OCI-LY7 (cell line): ENCODE data around the gene C1GALT1. TPM values are rescaled to one million over a fixed set of nuclear protein-coding genes. Genes with fewer than 3 reads are reported as not detected.

Experiments used
- BruUV-seq: library from RNA; stranded (reverse); fragments of 400-500 nt; replicated peaks from 2 replicates; lab custom pipeline; 2021; lab: Mats Ljungman, UMichigan
- CTCF ChIA-PET: fragments of 300-600 bp; sonication (Branson Sonifier 250); formaldehyde crosslinking; loops from one replicate; lab custom pipeline; 2022; ENCODE audit warnings: antibody characterized with exemption; ENCODE audit not compliant: unreplicated experiment; lab: Charles Lee
- POLR2A ChIA-PET: fragments of 300-600 bp; sonication (Branson Sonifier 250); formaldehyde crosslinking; loops from one replicate; lab custom pipeline; 2022; ENCODE audit warnings: antibody characterized with exemption; lab: Charles Lee
- DNase-seq: peaks from one replicate; pipeline ENCODE4 v3.0.0-alpha.2; 2015; ENCODE audit warnings: low spot score
- H2AFZ ChIP-seq: fragments of 200-600 bp; sonication (generic), shearing (Covaris generic); 2 replicates; pipeline ENCODE4 v1.6.1; 2014; ENCODE audit warnings: mild to moderate bottlenecking, antibody characterized with exemption, low read length, moderate library complexity
- H3K27ac ChIP-seq: fragments of 200-600 bp; sonication (generic); 2 replicates; pipeline ENCODE4 v1.5.1; 2014; ENCODE audit warnings: mixed run types, low read depth, mild to moderate bottlenecking, moderate library complexity, low read length, inconsistent platforms; ENCODE audit not compliant: poor library complexity, severe bottlenecking
- H3K36me3 ChIP-seq: fragments of 200-600 bp; sonication (generic); 2 replicates; pipeline ENCODE4 v1.6.1; 2014; ENCODE audit warnings: mild to moderate bottlenecking, antibody characterized with exemption, low read length, moderate library complexity, mixed read lengths; ENCODE audit not compliant: insufficient read depth
- H3K4me1 ChIP-seq: fragments of 200-600 bp; sonication (generic); 2 replicates; pipeline ENCODE4 v1.5.1; 2014; ENCODE audit warnings: mild to moderate bottlenecking, low read length; ENCODE audit not compliant: insufficient read depth, poor library complexity, severe bottlenecking
- H3K4me2 ChIP-seq: fragments of 200-600 bp; sonication (generic); 2 replicates; pipeline ENCODE4 v1.6.1; 2014; ENCODE audit warnings: mild to moderate bottlenecking, low read length
- H3K4me3 ChIP-seq: fragments of 200-600 bp; sonication (generic); 2 replicates; pipeline ENCODE4 v1.5.1; 2014; ENCODE audit warnings: mild to moderate bottlenecking, low read depth, low read length; ENCODE audit not compliant: poor library complexity, severe bottlenecking
- H3K79me2 ChIP-seq: fragments of 200-600 bp; sonication (generic); 2 replicates; pipeline ENCODE4 v1.6.1; 2016; ENCODE audit warnings: low read depth, mild to moderate bottlenecking, low read length, moderate library complexity, mixed read lengths; ENCODE audit not compliant: insufficient read depth
- H3K9me2 ChIP-seq: fragments of 200-600 bp; sonication (generic); 2 replicates; pipeline ENCODE4 v1.6.1; 2016; ENCODE audit warnings: mild to moderate bottlenecking, low read length, mixed read lengths; ENCODE audit not compliant: insufficient read depth
- H3K9me3 ChIP-seq: fragments of 200-600 bp; sonication (generic); 2 replicates; pipeline ENCODE4 v1.6.1; 2014; ENCODE audit warnings: mild to moderate bottlenecking, mixed run types, low read length, mixed read lengths
- H4K20me1 ChIP-seq: fragments of 200-600 bp; sonication (generic); 2 replicates; pipeline ENCODE4 v1.6.1; 2014; ENCODE audit warnings: mild to moderate bottlenecking, antibody characterized with exemption, low read length, moderate library complexity, mixed read lengths; ENCODE audit not compliant: insufficient read depth
- EZH2phosphoT487 ChIP-seq: fragments of 200-600 bp; sonication (generic); IDR thresholded peaks from 2 replicates; pipeline ENCODE4 v1.6.1; 2018; ENCODE audit warnings: low read depth, borderline replicate concordance, mild to moderate bottlenecking, mixed run types, antibody characterized with exemption, low read length, moderate library complexity, mixed read lengths
- intact Hi-C: fragments of 100-400 bp; cut with micrococcal nuclease; formaldehyde crosslinking; loops from one replicate; pipeline ENCODE4 v1.10.0; 2022; ENCODE audit not compliant: unreplicated experiment
- total RNA-seq, 2 experiments: library from RNA; depleted of rRNA in 1 of 2; stranded (reverse); fragments of >200 nt in 1 of 2; shearing (Covaris generic) in 1 of 2; gene quantifications; 2 replicates each; pipeline ENCODE4 v1.2.3, GENCODE V29; 2014 to 2022
- TF ChIP-seq, protein P1 (sequence below): fragments of 200-600 bp; sonication (generic); conservative IDR thresholded peaks from 2 replicates; pipeline ENCODE4 v1.5.1; 2014; ENCODE audit warnings: mild to moderate bottlenecking, antibody characterized with exemption, low read length, moderate library complexity, mixed read lengths

C1GALT1 gene
- total RNA-seq, 2 experiments from 2014 or later, result 18.9 to 31.6 TPM

DNA sequence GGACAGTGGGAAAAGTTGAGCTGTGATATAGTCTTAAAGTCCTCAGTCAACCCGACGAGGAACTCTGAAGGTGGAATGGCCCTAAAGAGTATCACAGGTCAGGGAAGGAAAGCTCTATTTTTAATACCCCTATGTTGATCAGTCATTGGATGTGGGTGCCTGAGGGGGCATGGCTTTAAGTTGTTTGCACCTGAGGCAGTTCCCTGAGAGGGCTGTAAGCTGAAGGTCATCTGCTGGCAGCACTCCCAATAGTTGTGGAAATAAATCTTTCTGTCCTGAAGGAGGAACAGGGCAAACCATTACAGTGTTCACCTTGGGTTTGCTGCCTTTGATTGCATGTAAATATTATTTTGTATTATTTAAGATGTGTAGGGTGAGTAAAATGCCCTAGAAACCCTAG, 17.8 kb upstream of the C1GALT1 start:
- no peaks in the 10 kb centered on the region for H3K79me2 ChIP-seq
- POLR2A ChIA-PET, result interaction anchor here (0.9 kb wide), 1 partner anchor 19 kb away, joined by 3 read pairs; no protein-coding TSS in a partner anchor

DNA sequence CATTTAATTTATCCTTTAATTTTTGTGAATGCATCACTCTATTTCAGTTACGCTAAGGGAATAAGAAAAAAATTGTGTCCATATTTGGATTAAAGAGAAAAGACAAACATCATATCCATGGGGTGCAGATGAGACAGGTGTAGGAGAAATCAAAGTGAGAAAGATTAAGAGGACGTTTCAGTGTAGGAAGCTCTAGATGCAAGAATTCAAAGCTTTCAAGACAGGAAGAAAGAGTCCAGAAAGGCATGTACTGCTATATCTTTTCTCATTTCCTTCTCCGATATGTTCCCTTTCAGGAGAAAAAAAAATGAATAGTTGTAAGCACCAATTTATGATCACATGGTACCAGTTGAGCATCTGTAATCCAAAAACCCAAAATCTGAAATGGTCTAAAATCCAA, 17.0 kb upstream of the C1GALT1 start:
- Histone ChIP-seq H3K9me3 (no peaks in the 10 kb centered on the region), H3K79me2 (no peaks in the 10 kb centered on the region), H3K4me1 (no peaks in the 10 kb centered on the region), H2AFZ (no peak overlapping the region), H3K27ac (no peak overlapping the region), H3K4me2 (no peak overlapping the region), H4K20me1 (no peaks in the 10 kb centered on the region), H3K4me3 (no peak overlapping the region), H3K36me3 (no peaks in the 10 kb centered on the region), H3K9me2 (no peaks in the 10 kb centered on the region)
- no TSS peak for BruUV-seq
- ChIA-PET CTCF (no interaction called here), POLR2A (no interaction called here)
- no peak for DNase-seq
- intact Hi-C loops, result no loop called here
- TF ChIP-seq, protein P1, sequence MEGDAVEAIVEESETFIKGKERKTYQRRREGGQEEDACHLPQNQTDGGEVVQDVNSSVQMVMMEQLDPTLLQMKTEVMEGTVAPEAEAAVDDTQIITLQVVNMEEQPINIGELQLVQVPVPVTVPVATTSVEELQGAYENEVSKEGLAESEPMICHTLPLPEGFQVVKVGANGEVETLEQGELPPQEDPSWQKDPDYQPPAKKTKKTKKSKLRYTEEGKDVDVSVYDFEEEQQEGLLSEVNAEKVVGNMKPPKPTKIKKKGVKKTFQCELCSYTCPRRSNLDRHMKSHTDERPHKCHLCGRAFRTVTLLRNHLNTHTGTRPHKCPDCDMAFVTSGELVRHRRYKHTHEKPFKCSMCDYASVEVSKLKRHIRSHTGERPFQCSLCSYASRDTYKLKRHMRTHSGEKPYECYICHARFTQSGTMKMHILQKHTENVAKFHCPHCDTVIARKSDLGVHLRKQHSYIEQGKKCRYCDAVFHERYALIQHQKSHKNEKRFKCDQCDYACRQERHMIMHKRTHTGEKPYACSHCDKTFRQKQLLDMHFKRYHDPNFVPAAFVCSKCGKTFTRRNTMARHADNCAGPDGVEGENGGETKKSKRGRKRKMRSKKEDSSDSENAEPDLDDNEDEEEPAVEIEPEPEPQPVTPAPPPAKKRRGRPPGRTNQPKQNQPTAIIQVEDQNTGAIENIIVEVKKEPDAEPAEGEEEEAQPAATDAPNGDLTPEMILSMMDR, result no peak

More for the DNA sequence above, 17.8 kb upstream of the C1GALT1 start:
- no peaks in the 10 kb centered on the region for H3K9me2 ChIP-seq
- H3K4me2 ChIP-seq, result no peak overlapping the region
- no peak for DNase-seq
- no TSS peak for BruUV-seq
- H3K9me3 ChIP-seq, result no peaks in the 10 kb centered on the region
- no peak for TF ChIP-seq EZH2phosphoT487
- TF ChIP-seq, protein P1, result no peak
- H4K20me1 ChIP-seq, result no peaks in the 10 kb centered on the region
- H3K4me1 ChIP-seq, result peaks cover 5% of the 10 kb centered on the region
- no peak overlapping the region for H3K4me3 ChIP-seq
- H3K36me3 ChIP-seq, result no peaks in the 10 kb centered on the region
- CTCF ChIA-PET, result no interaction called here
- H2AFZ ChIP-seq, result no peak overlapping the region
- intact Hi-C loops, result no loop called here
- H3K27ac ChIP-seq, result no peak overlapping the region

DNA sequence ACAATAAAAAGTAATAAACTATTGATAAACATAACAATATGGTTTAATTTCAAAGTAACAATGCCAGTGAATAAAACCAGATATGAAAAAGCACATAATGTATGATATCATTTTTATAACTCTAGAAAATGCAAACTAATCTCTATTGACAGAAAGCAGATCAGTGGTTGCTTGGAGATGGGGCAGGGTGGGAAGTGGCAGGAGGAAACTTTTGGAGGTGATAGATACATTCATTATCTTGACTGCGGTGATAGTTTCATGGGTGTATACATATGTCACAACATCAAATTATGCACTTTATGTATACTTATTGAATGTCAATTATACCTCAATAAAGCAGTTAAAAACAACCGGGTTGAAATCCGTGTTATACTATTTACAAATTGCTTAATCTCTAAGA, 16.0 kb upstream of the C1GALT1 start:
- DNase-seq, result no peak
- Histone ChIP-seq H3K9me2 (no peaks in the 10 kb centered on the region), H2AFZ (no peak overlapping the region), H3K4me2 (no peak overlapping the region), H3K79me2 (no peaks in the 10 kb centered on the region), H3K4me1 (no peaks in the 10 kb centered on the region), H3K4me3 (no peak overlapping the region), H3K36me3 (no peaks in the 10 kb centered on the region), H3K27ac (no peak overlapping the region), H3K9me3 (no peaks in the 10 kb centered on the region), H4K20me1 (no peaks in the 10 kb centered on the region)
- TF ChIP-seq EZH2phosphoT487, result no peak
- TF ChIP-seq, protein P1, result no peak
- ChIA-PET POLR2A (interaction anchor here (1.4 kb wide), 1 partner anchor 11 kb away, joined by 4 read pairs; no protein-coding TSS in a partner anchor), CTCF (no interaction called here)
- no TSS peak for BruUV-seq
- intact Hi-C loops, result no loop called here
